ENCODE results near the gene YPEL1.

DNA sequence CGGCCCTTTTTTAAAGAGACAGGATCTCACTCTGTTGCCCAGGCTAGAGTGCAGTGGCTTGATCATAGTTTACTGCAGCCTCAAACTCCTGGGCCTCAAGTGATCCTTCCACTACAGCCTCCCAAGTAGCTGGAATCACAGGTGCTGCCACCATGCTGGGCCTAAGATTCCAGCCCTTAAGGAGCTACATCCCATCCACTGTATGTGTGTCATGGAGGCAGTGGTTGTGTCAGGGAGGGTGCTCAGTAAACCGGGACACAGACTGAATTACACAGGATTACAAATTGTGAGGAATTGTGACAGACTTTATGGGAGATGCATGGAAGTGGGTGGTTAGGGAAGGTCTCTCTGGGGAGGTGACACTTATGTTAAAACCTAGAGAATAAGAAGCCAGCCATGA lies 71.9 kb downstream of the YPEL1 start:
- TF ChIP-seq, protein P1, sequence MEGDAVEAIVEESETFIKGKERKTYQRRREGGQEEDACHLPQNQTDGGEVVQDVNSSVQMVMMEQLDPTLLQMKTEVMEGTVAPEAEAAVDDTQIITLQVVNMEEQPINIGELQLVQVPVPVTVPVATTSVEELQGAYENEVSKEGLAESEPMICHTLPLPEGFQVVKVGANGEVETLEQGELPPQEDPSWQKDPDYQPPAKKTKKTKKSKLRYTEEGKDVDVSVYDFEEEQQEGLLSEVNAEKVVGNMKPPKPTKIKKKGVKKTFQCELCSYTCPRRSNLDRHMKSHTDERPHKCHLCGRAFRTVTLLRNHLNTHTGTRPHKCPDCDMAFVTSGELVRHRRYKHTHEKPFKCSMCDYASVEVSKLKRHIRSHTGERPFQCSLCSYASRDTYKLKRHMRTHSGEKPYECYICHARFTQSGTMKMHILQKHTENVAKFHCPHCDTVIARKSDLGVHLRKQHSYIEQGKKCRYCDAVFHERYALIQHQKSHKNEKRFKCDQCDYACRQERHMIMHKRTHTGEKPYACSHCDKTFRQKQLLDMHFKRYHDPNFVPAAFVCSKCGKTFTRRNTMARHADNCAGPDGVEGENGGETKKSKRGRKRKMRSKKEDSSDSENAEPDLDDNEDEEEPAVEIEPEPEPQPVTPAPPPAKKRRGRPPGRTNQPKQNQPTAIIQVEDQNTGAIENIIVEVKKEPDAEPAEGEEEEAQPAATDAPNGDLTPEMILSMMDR (IDR thresholded peaks at IDR 0.05; ENCODE audit: low read length) = no peak
- TF ChIP-seq EZH2 (IDR thresholded peaks at IDR 0.05; ENCODE audit: borderline replicate concordance, low read length) = no peak

All from OCI-LY1 (cell line).